HG02623 (cell line): ENCODE results near the gene SAMD10.
"Not testable (repeated sequence)": the region's sequence is repeated elsewhere in the genome, so short reads cannot be mapped to it uniquely, and the experiment has no call there.

Source experiments
- ATAC-seq: cut with Tn5 transposase; IDR thresholded peaks from one replicate; pipeline ENCODE4 v1.9.1; 2021; ENCODE audit warnings: moderate library complexity; ENCODE audit not compliant: unreplicated experiment

Gene SAMD10

DNA sequence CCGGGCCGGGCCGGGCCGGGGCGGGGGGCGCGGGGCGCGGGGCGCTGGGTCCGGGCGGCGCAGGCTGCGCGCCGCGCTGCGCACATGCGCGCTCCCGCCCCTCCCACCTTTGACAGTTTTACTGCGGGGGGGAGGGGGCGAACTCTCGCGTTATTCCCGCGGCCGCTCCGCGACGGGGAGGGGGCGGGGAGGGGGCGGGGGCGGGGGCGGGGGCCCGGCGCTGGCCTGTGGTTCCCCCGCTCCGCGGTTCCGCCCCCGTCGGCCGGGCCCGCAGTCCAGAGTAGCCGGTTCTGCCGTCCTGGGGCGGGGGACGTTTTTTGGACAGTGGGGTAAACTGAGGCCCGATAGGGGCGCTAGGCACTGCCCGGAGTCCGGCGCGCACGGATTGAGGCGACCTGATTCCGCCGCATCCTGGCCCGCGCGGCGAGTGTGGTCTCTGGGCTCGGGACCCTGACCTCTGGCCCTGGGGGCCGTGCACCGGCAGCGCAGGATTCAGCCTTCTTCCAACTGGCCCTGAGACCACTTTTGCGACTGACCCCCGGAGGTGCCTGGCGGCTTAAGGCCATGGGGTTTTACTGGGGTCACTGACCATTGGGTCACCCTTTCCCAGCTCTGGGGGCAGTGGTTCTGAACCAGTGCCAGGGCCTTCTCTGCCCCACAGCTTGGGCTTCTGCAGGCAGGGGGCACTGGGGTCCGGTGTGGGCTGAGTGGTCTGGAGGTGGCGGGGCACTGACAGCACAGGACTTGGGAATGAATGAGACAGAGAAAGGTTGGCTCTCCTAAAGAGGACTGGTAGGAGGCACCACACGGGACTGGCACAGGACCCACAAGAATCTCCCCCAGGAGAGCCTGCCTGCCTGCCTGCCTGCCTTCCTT is 9.4 kb downstream of the SAMD10 start, which contains the start of gene ZNF512B:
Gene ZNF512B, minus strand, starts transcription at position 93 of the 876 bp plus-strand sequence. CDS start 1,980 bp downstream, outside the sequence.
- ATAC-seq: no peak

DNA sequence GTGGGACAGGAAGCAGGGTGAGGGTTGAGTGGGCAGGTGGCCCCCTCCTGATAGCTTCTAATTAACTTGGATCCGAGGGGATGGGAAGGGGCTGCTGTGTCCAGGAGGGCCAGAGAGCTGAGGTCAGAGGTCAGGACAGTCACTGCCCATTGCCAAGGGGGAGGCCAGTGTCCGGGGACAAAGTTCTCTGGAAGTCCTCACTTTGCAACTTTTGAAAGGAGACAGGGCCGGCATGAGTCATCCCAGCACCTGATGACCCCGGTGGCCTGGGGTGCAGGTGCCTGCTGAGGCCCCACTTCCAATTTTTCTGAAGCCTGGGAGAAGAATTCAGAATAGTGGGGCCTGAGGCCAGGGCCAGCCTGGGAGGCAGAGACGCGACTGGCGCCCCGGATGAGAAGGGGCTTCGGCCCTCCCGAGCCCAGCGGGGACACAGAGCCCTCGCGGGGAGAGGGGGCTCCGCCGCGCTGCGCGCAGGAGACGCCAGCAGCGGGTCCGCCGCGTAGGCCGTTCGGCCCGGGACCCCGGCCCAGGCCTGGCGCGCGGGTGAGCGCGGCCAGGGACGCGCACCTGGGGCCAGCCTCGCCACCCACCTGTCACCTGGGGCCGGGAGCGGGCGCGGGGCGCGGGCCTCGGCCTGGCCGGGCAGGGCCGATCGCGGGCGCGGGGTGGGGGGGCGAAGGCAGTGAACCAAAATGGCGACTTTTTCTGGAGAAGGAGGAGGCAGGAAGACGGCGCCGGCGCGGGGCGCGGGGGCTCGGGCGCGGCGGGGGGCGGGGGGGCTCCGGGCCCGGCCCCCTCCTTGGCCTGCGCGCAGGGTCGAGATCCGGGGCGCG is 10.3 kb downstream of the SAMD10 start:
- ATAC-seq: no peak

DNA sequence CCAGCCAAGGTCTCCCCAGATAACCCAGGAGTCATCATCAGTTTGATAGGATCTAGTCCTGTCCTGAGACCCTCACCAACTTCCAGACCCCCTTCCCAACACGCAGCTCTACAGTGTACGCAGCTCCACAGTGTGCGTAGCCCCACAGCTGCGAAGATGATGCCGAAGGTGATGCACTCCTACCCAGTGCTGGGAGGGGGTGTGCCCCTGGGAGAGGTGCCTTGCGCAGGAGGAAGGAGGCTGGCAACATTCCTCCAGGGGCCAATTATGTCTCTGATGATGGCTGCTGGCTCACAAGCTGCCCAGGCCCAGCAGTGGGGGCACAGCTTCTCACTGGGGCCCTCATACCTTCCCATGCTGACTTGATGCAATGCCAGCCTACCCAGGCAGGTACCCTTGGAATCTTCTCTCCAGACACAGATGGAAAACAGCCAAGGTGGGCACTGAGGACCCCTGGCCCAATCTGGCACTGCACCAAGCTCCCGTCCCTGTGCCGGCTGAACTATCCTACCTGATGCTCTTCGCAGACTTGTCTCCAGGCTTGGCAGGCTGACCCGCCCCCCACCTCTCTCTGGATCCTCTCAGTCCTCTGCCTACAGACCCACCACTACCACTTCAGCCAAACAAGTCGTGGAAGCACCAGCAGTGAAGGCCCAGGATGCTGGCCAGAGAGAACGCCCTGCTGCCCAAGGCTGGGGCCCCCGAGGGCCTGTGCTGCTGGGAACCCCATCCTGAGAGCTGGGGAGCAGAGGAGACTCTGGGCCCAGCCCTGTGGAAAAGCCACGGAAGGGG is 11.1 kb downstream of the SAMD10 start:
- ATAC-seq: no peak

GRCh38 chr20:63967330-63968135 is 11.9 kb downstream of the SAMD10 start:
- ATAC-seq: no peak

DNA sequence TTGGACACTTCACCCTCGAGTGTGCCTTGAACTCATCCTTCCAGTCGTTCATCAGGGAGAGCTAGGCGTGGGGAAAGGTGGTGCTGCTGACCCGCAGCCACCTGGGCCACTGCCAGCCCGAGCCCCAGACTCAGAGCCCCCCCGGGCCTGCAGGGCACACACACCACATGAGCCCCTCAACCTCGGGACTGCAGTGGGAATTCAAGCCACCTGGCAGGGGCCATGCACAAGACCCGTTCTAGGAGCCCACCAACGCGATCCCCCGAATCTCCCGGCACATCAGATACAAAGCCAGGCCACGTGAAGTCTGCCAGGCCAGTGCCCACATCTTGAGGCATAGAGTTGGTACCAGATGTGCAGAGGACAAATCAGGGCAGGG is 12.5 kb downstream of the SAMD10 start:
- ATAC-seq: no peak

GRCh38 chr20:63966172-63966943 is 13.1 kb downstream of the SAMD10 start:
- ATAC-seq: no peak

GRCh38 chr20:63964412-63964811 is 15.0 kb downstream of the SAMD10 start:
- no peak for ATAC-seq

GRCh38 chr20:63963784-63964301 is 15.6 kb downstream of the SAMD10 start:
- ATAC-seq: no peak

DNA sequence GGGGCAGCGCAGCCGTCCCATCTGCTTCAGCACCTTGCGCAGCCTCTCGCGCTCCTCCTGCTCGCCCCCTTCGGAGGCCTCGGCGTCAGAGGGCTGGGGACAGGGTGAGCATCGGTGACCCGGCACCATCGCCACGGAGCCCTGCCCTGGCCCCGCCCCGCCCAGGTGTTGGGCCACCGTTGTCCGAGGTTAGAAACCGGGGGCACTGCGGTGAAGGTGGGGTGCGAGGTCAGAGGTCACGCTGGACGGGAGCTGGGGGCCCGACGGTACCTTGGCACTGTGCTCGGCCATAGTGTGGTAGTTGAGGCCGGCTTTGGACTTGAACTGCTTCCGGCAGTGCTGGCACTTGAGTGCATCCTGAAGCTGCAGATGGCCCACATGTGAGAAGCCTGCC is 16.1 kb downstream of the SAMD10 start:
- ATAC-seq: no peak

DNA sequence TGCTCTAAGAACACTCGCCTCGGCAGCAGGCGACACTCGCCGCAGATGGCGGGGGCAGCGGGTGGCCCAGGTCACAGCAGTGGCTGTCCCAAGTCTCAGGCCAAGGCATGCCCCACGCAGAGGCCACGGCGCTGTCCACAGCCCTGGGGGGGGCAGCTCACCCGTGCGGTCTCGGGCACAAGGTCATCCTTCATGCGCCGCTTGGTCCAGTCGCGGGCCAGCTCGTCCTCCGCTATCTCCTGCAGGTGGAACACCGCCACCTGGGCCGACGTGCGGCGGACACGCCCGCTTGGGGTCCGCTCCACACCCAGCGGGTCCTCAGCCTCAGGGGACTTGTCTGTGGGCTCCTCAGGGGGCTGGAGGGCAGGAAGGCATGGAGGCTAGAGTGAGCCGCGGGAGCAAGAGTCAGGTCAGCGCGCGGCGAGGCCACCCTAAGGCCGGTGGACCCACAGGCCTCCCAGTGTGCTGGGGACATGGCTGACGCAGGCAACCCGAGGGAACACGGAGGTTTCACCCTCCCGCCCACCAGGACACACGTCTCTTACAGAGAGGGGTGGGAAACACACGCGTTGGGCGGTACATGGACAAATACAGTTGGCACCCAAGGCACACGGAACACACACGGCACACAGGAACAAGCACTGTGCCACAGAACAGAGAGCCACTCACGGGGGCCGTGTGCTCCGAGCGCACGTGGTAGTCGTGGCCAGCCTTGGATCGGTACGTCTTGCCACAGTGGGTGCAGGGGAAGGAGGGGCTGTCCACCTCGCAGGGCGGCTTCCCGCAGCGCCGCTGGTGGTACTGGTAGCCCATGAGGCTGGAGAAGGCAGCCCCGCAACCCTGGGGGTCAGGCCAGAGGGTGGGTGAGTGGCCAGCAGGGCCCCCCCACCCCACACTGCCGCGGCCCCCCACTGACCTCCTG is 16.8 kb downstream of the SAMD10 start:
- no peak for ATAC-seq

GRCh38 chr20:63961664-63962425 is 17.6 kb downstream of the SAMD10 start:
- no peak for ATAC-seq

GRCh38 chr20:63960654-63961621 is 18.5 kb downstream of the SAMD10 start:
- ATAC-seq: not testable (repeated sequence)

GRCh38 chr20:63959699-63960075 is 19.8 kb downstream of the SAMD10 start:
- no peak for ATAC-seq

DNA sequence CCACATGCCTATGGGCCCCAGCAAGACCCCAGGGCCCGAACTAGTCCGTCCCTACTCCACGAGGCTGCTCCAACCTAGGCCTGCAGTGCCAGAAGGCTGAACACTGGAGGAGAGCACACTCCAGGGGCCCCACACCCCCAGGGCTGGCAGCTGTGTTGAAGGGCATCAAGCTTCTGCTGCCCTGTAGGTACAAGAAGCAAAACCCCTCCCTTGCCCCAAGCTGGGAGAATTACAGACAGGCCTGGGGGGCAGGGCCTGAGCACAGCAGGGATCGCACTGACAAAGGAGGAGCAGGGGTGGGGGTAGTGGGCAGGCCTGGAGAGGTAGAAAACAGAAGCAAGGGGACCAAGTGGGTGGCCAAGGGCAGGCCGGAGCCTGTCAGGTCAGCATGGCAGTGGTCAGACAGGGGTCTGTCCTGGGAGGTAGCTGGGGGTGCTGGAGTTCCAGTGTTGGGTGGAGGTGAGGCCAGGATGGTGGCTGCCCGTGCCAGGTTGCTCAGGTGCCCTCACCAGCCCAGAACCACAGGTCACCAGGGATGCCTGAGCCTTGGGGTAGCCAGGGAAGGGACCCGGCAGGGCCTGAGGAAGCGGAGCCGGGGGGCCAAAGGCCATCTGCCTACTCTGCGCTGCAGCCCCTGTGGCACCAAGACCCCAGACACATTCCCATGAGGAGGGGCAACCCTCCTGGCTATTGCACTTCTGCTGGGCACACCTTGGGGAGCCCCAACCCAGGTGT is 20.3 kb downstream of the SAMD10 start:
- no peak for ATAC-seq

GRCh38 chr20:63958471-63958870 is 21.0 kb downstream of the SAMD10 start:
- ATAC-seq: no peak
